Measurements from ENCODE around the gene MEPE.
A peak's percentile ranks its signal among the peaks of the same experiment; 100 is the strongest.

The MEPE gene

GRCh38 chr4:87843936-87844335 lies 11.2 kb downstream of the MEPE start:
- no peak overlapping the region for H3K4me3 ChIP-seq (ENCODE audit: low read depth, low read length)
- ChIA-PET POLR2A (interaction anchor here (0.6 kb wide), 1 partner anchor 32 kb away, joined by 3 read pairs; no protein-coding TSS in a partner anchor), CTCF (interaction anchor here (0.8 to 3.5 kb wide), 4 partner anchors 8 to 300 kb away, joined by 3 to 46 read pairs (median 10); no protein-coding TSS in a partner anchor)
- TF ChIP-seq, protein P1, sequence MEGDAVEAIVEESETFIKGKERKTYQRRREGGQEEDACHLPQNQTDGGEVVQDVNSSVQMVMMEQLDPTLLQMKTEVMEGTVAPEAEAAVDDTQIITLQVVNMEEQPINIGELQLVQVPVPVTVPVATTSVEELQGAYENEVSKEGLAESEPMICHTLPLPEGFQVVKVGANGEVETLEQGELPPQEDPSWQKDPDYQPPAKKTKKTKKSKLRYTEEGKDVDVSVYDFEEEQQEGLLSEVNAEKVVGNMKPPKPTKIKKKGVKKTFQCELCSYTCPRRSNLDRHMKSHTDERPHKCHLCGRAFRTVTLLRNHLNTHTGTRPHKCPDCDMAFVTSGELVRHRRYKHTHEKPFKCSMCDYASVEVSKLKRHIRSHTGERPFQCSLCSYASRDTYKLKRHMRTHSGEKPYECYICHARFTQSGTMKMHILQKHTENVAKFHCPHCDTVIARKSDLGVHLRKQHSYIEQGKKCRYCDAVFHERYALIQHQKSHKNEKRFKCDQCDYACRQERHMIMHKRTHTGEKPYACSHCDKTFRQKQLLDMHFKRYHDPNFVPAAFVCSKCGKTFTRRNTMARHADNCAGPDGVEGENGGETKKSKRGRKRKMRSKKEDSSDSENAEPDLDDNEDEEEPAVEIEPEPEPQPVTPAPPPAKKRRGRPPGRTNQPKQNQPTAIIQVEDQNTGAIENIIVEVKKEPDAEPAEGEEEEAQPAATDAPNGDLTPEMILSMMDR (IDR thresholded peaks at IDR 0.05; ENCODE audit: insufficient read depth, low read length, missing control alignments), result no peak
- peak; percentile 63 for DNase-seq (ENCODE audit: low read depth, low spot score)

GRCh38 chr4:87844452-87844851 lies 11.7 kb downstream of the MEPE start:
- H3K4me3 ChIP-seq (ENCODE audit: low read depth, low read length), result no peak overlapping the region
- CTCF ChIA-PET, result interaction anchor here (3.5 to 13.1 kb wide), 3 partner anchors 166 to 367 kb away, joined by 46 to 210 read pairs (median 177); no protein-coding TSS in a partner anchor

GRCh38 chr4:87846226-87846625 lies 13.5 kb downstream of the MEPE start:
- POLR2A ChIA-PET, result no interaction called here
- no peak for DNase-seq (ENCODE audit: low read depth, low spot score)
- TF ChIP-seq, protein P1 (IDR thresholded peaks at IDR 0.05; ENCODE audit: insufficient read depth, low read length, missing control alignments), result no peak
- CTCF ChIA-PET, result interaction anchor here (1.1 to 13.1 kb wide), 9 partner anchors 8 to 365 kb away, joined by 3 to 348 read pairs (median 63); partner anchors contain the start of genes MEPE and SPP1
- H3K4me3 ChIP-seq (ENCODE audit: low read depth, low read length), result no peak overlapping the region

More at GRCh38 chr4:87844452-87844851, 11.7 kb downstream of the MEPE start:
- TF ChIP-seq, protein P1 (IDR thresholded peaks at IDR 0.05; ENCODE audit: insufficient read depth, low read length, missing control alignments), result no peak
- DNase-seq (ENCODE audit: low read depth, low spot score), result no peak
- POLR2A ChIA-PET, result no interaction called here

DNA sequence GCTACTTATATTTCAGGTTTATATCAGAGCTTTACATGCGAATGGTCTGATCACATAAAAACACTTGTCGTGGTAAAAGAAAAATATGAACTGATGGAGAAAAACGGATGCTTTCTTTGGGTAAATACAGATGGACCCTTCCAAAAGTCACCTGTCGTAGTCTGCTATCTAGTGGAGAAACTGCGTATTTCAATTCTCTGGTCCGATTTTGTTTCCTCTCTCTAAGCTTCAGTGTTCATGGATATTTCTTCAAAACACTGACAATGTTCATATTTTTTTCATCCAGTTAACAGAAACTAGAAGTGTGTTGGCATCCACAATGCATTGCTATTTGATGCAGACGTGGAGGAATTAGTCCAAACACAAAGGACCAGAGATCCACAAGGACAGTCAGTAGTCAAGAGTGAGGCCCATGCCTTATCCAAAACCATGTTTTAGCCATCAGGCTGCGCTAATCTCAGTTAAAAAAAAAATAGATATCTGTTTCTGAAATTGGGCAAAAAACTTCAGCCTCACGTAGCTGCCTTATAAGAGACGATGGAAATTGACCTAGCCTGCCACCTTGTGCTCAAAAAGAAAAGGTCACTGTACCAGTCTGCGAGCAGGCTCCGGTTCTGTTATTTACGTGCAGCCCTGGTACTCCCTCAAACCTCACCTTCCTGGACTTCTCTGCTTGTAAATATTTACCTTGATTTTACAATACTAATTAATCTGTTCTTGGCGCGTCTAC lies 16.0 kb downstream of the MEPE start:
- POLR2A ChIA-PET, result interaction anchor here (1.0 kb wide), 1 partner anchor 363 kb away, joined by 5 read pairs; no protein-coding TSS in a partner anchor
- H3K4me3 ChIP-seq (ENCODE audit: low read depth, low read length), result no peak overlapping the region
- no peak for DNase-seq (ENCODE audit: low read depth, low spot score)
- CTCF ChIA-PET, result interaction anchor here (0.6 to 13.1 kb wide), 59 partner anchors 8 to 973 kb away, joined by 3 to 348 read pairs (median 5); partner anchors contain the start of gene SPP1
- TF ChIP-seq, protein P1 (IDR thresholded peaks at IDR 0.05; ENCODE audit: insufficient read depth, low read length, missing control alignments), result peak; percentile 60

- DNase-seq (ENCODE audit: low read depth, low spot score), result no peak
- TF ChIP-seq, protein P1 (IDR thresholded peaks at IDR 0.05; ENCODE audit: insufficient read depth, low read length, missing control alignments), result no peak
- CTCF ChIA-PET, result interaction anchor here (0.6 to 13.1 kb wide), 52 partner anchors 11 to 974 kb away, joined by 3 to 348 read pairs (median 5); partner anchors contain the start of gene SPP1
- H3K4me3 ChIP-seq (ENCODE audit: low read depth, low read length), result no peak overlapping the region
- POLR2A ChIA-PET, result interaction anchor here (1.0 kb wide), 1 partner anchor 362 kb away, joined by 5 read pairs; no protein-coding TSS in a partner anchor
Observed at GRCh38 chr4:87849612-87850011, 16.8 kb downstream of the MEPE start.

GRCh38 chr4:87851332-87851731 lies 18.6 kb downstream of the MEPE start:
- CTCF ChIA-PET, result interaction anchor here (0.9 to 13.1 kb wide), 13 partner anchors 9 to 473 kb away, joined by 3 to 348 read pairs (median 15); partner anchors contain the start of gene SPP1
- no peak overlapping the region for H3K4me3 ChIP-seq (ENCODE audit: low read depth, low read length)
- POLR2A ChIA-PET, result no interaction called here
- DNase-seq (ENCODE audit: low read depth, low spot score), result no peak
- TF ChIP-seq, protein P1 (IDR thresholded peaks at IDR 0.05; ENCODE audit: insufficient read depth, low read length, missing control alignments), result no peak
